Measurements from ENCODE around the gene KRT81.

Gene KRT81

GRCh38 chr12:52311285-52311648 lies 19.9 kb upstream of the KRT81 start:
- TF ChIP-seq GATA2 (IDR thresholded peaks at IDR 0.05; ENCODE audit: low read depth, low read length) (no peak), GATA3 (IDR thresholded peaks at IDR 0.05; ENCODE audit: low read depth, low read length) (no peak)

- TF ChIP-seq GATA2 (IDR thresholded peaks at IDR 0.05; ENCODE audit: low read depth, low read length) (no peak), GATA3 (IDR thresholded peaks at IDR 0.05; ENCODE audit: low read depth, low read length) (no peak)
Measured at GRCh38 chr12:52310622-52311284, 19.4 kb upstream of the KRT81 start.

GRCh38 chr12:52308806-52309425 lies 17.6 kb upstream of the KRT81 start:
- TF ChIP-seq GATA2 (IDR thresholded peaks at IDR 0.05; ENCODE audit: low read depth, low read length) = no peak
- no peak for TF ChIP-seq GATA3 (IDR thresholded peaks at IDR 0.05; ENCODE audit: low read depth, low read length)

GRCh38 chr12:52307836-52308805 lies 16.8 kb upstream of the KRT81 start:
- TF ChIP-seq GATA3 (IDR thresholded peaks at IDR 0.05; ENCODE audit: low read depth, low read length) = no peak
- no peak for TF ChIP-seq GATA2 (IDR thresholded peaks at IDR 0.05; ENCODE audit: low read depth, low read length)

- no peak for TF ChIP-seq GATA2 (IDR thresholded peaks at IDR 0.05; ENCODE audit: low read depth, low read length)
- TF ChIP-seq GATA3 (IDR thresholded peaks at IDR 0.05; ENCODE audit: low read depth, low read length) = no peak
Measured at GRCh38 chr12:52306731-52307130, 15.4 kb upstream of the KRT81 start.

- no peak for TF ChIP-seq GATA3 (IDR thresholded peaks at IDR 0.05; ENCODE audit: low read depth, low read length)
- TF ChIP-seq GATA2 (IDR thresholded peaks at IDR 0.05; ENCODE audit: low read depth, low read length) = no peak
Measured at GRCh38 chr12:52305921-52306705, 14.8 kb upstream of the KRT81 start.

GRCh38 chr12:52300796-52301691 lies 9.7 kb upstream of the KRT81 start:
- TF ChIP-seq GATA2 (IDR thresholded peaks at IDR 0.05; ENCODE audit: low read depth, low read length) (no peak), GATA3 (IDR thresholded peaks at IDR 0.05; ENCODE audit: low read depth, low read length) (no peak)

GRCh38 chr12:52298677-52299190 lies 7.4 kb upstream of the KRT81 start:
- no peak for TF ChIP-seq GATA3 (IDR thresholded peaks at IDR 0.05; ENCODE audit: low read depth, low read length)
- TF ChIP-seq GATA2 (IDR thresholded peaks at IDR 0.05; ENCODE audit: low read depth, low read length) = no peak

GRCh38 chr12:52296572-52297215 lies 5.4 kb upstream of the KRT81 start:
- TF ChIP-seq GATA2 (IDR thresholded peaks at IDR 0.05; ENCODE audit: low read depth, low read length) (no peak), GATA3 (IDR thresholded peaks at IDR 0.05; ENCODE audit: low read depth, low read length) (no peak)

GRCh38 chr12:52295663-52296062 lies 4.3 kb upstream of the KRT81 start:
- TF ChIP-seq GATA3 (IDR thresholded peaks at IDR 0.05; ENCODE audit: low read depth, low read length) (no peak), GATA2 (IDR thresholded peaks at IDR 0.05; ENCODE audit: low read depth, low read length) (no peak)

GRCh38 chr12:52294803-52295202 lies 3.5 kb upstream of the KRT81 start:
- TF ChIP-seq GATA2 (IDR thresholded peaks at IDR 0.05; ENCODE audit: low read depth, low read length) (no peak), GATA3 (IDR thresholded peaks at IDR 0.05; ENCODE audit: low read depth, low read length) (no peak)

- TF ChIP-seq GATA2 (IDR thresholded peaks at IDR 0.05; ENCODE audit: low read depth, low read length) (no peak), GATA3 (IDR thresholded peaks at IDR 0.05; ENCODE audit: low read depth, low read length) (no peak)
Measured at GRCh38 chr12:52293926-52294325, 2.6 kb upstream of the KRT81 start.
